HG03039 (cell line): ENCODE data around the gene PVALEF.
"Not testable (repeated sequence)": the region's sequence is repeated elsewhere in the genome, so short reads cannot be mapped to it uniquely, and the experiment has no call there.

ENCODE experiments used
- ATAC-seq: cut with Tn5 transposase; IDR thresholded peaks from one replicate; pipeline ENCODE4 v1.9.1; 2021; ENCODE audit warnings: mild to moderate bottlenecking, moderate library complexity; ENCODE audit not compliant: unreplicated experiment

Gene PVALEF

DNA sequence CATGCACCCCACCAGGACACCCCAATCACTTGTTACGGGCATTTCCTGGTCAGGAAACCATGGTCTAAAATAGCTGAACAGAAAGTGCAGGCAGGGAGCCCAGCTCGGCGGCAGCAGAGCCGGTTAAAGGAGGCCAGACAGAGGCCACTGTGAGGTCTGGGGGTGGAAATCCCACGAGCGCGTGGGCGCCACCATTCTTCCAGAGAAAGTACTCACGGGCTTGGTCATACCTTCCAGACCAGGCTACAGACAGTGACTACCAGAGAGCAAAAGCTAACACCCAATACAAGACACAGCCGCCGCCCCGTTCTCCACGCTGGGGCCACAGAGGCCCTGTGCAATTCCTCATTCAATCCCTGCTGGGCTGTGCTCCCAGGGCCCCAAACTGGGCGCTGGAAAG, 45.6 kb downstream of the PVALEF start:
- ATAC-seq: no peak

DNA sequence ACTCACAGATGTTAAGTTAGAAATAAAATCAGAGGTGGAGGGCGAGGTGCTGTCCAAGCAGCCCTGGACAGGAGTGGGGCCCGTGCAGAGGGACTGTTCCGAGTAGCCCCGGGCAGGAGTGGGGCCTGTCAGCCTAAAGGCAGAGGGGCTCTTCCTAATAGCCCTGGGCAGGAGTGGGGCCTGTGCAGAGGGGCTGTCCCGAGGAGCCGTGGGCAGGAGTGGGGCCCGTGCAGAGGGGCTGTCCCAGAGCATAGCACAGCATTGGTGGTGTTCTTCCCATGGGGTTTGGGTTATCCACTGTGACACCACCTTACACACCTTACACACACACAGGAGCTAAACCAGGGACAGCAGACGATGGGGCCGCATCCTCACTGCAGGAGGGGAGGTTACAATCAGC, 47.1 kb downstream of the PVALEF start:
- ATAC-seq: no peak

DNA sequence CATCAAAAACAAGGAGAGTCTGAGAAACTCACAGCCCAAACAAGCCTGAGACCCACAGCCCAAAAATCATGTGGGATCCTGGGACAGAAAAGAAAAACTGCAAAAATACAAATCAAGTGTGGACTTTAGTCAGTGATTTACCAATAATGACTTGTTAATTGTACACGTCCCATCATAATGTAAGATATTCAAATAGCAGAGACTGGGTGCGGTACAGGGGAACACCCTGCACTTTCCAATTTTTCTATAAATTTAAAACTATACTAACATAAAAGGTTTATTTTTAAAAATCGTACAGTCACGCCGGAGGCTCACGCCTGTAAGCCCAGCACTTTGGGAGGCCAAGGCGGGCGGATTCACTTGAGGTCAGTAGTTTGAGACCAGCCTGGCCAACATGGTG, 48.7 kb downstream of the PVALEF start:
- ATAC-seq: no peak

DNA sequence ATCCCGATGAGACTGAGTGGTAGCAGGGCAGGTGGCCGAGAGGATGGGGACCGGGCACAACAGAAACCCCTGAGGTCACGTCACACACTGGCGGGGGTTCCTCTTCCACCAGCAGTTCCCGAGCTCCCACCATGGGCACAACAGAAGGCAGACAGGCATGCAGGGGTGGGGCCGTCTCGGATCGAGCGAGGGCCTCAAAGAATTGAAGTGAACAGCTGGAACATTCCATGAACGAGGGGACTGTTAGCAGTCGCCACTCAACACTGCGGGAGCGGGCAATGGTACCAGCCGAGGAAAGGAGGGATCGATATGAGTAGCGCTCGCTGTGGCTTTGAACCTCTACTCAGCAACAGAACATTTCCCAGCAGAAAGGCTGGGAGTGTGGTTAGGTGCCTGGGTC, 52.2 kb downstream of the PVALEF start:
- no peak for ATAC-seq

DNA sequence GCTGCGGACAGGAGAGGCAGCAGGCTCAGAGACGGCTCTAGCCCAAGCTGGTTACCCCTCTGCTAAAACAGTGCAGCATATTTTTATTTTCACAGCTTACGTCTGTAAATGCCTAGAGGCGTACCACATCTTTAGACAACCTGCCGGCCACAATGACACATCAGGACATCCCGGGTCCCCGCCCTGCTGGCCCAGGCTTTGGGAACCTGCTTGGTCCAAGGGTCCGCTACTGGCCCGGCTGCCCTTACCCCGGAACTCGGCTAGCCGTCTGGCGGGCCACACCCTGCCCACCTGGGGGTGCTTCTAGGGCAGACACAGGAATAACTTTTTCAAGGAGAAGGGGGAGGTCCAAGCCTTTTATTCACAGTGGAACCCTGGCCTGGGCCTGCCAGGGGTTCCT, 53.2 kb downstream of the PVALEF start:
- no peak for ATAC-seq

DNA sequence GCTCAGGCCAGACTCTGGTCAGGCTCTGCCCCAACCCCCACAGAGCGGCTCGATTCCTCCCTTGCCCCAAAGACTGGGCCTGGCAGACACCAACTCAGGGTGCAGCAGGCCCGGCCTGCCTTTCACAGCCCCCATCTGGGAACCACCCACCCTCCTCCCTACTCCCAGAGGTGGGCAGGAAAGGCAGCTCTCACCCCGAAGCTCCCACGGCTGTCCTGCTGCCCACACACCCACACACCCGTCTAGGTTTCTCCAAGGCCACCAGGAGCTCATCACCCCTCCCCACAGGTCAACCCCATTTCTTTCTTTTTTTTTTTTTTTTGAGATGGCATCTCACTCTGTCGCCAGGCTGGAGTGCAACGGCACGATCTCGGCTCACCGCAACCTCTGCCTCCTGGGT, 53.7 kb downstream of the PVALEF start:
- ATAC-seq: no peak

DNA sequence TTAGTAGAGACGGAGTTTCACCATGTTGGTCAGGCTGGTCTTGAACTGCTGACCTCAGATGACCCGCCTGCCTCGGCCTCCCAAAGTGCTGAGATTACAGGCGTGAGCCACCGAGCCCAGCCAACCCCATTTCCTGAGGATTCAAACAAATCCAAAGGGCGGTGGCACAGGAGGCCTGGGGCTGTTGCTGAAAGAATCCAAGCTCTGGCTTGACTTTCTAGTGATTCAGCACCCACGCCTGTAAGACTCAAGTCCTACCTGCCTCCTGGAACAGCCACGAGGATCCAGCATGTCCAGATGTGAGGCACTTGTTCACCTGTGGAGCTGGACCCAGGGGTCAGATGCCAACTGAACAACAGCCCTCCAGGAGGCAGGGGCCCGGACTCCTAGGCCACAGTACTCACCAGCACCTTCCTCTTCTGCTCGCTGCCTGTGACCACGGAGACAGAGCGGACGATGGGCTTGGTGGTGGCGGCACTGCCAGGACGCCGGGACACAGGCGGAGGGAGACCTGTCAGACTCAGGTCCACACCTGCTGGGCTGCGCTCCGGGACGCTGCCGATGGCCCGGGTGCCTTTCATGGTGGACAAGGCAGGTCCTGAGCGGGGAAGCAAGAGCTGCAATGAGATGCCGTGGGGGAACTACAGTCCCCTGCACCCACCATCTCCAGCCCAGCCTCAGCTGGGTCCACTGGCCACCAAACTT, 54.3 kb downstream of the PVALEF start:
- no peak for ATAC-seq

DNA sequence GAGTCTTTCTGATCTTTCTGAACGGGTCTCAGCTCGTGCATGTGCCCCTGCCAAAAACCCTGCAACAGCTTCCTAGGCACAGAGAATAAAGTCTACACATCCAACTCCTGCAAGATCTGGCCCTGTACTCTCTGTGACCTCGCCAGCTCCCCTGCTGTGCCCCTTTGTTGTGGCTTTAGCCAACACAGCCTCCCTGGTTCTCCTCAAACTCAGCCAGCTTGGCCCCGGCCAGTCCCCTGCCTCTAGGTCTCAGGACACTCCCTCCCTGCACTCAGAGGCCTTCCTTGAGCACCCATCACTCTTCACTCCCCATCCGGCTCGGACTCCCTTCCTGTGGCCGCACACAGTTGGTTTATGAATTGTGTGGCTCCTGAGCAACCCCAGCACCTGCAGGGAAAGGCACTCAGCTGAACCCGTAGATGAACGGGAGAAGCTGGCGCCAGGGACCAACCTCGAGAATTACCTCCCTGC, 56.1 kb downstream of the PVALEF start:
- no peak for ATAC-seq

DNA sequence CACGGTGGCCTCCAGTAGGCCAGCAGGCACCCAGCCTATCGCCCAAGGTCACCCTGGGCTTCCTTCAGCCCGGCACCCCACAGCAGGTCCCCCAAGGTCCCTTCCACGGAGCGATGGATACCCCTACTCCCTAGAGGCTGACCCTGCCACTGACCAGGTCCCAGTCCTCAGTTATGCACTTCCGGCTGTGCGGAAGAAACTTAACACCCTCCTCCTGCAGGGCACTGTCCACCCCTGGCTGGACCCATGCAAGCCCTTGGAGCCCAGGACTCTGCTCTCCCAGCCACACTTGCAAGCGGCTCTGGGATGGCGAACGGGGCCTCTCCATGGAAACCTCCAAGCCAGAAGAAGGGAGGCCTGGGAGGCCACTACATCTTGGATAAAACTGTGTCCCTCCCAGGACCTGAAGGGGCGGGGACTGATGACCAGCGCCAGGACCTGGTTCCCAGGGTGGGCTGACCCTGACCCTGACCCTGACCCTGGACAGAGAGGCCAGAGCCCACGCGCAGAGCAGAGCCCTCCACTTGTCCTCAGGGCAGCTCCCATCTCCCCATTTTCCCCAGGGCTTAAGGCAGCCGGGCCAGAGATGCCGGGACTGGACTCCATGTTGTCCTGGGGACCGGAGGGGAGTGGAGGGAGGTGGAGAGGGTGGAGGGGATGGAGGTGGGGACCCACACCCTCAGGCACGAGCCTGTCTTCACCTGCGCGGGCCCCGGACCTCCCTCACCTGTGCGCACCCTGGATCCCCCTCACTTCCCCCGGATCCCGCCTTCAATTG, 56.7 kb downstream of the PVALEF start:
- ATAC-seq: no peak

DNA sequence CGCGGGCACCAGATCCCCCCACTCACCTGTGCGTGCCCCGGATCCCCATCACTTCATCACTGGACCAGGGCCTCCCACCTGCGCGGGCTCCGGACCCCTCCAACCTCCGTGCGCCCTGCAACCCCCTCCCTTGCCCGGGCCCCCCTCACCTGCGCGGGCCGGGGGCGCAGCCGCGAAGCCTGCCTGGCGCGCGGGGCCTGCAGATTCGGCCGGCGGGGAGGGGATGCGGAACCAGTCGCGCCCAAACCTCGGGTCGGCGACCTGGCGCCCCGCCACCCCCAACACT, 57.3 kb downstream of the PVALEF start:
- no peak for ATAC-seq

DNA sequence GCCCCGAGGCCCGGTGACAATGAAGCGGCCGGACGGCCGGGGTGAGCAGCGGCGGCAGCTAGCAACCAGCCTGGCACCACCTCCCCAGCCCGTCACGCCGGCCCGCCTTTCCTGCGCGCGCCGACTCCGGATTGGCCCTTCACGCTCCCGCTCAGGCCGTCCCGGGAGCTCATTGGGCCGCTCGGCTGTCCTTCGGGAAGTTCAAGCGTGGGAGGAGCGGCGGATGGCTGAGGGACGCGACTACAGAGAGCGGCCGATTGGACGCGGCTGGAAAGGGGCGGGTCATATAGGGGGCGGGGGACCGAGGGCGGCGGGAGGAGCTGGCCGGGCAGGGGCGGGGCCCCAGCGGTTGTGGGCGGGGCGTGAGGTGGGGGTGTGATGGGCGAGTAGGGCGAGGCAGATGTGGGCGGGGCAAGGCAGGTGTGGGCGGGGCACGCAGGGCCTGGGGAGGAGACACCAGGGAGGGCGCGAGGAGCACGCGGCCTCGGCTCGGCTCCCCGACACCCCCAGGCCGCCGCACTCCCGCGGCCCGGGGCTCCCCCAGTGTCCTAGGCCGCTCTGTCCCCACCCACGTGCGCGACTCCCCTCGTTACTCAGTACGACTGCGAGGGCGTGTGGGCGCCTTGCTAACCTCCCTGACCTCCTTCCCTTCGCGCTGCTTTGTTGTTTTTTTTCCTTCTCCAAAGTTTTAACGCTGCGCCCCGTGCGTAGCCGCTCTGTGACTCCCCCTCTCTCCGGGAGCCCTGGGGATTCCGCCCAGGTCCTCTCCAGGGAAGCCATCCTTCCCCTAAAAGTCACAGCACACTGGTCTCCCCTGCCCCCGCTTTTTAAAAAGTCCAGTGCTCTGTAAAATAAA, 57.8 kb downstream of the PVALEF start, which contains the start of gene CEP131:
Gene CEP131, minus strand, starts transcription at position 60 of the 856 bp plus-strand sequence. CDS start 2,909 bp downstream, outside the sequence.
- ATAC-seq: peak; percentile 91

DNA sequence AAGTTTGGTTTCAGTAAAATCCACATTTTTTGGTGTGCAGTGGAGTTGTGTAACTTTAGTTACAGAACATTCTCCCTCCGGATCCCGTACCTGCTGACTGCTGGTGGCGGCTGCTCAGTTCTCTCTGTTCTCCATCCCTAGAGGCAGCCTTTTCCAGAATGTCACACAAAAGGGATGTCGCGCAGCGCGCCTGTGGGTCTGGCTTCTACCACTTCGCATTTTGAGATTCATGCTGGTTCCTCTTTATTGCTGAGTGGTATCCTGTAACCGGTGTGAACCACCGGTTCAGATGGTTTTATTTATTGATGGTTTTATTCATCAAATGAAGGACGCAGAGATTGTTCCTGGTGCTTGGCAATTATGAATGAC, 58.4 kb downstream of the PVALEF start:
- no peak for ATAC-seq

DNA sequence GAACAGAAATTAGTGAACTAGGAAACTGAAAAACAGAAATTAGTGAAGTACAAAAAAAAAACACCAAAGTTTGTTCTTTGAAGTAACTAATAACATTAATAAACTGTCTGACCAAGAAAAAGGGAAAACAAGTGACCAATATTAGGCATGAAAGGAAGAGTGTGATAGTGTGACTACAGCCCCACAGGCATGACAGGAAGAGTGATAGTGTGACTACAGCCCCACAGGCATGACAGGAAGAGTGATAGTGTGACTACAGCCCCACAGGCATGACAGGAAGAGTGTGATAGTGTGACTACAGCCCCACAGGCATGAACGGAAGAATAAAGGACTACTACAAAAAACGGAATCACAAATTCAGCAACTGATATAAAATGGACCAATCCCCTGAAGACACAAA, 62.3 kb downstream of the PVALEF start:
- ATAC-seq: not testable (repeated sequence)

DNA sequence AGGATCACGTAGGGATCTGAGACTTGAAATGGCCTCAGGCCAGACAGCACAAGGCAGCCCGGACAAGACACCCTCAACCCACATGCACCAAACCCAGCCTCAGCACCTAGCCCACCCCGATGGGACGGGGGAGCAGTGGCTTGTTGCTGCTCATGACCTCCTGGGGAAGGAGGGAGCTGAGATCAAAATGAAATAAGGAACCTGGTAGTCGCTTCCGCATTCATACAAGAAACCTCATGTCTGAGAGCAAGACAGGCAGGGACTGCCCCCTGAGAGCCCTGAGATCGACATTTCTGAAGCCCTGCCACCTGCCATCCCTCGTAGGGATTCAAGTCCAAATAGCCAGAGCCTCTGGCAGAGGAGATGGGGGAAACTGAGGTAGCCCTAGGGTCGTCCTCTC, 63.1 kb downstream of the PVALEF start:
- no peak for ATAC-seq

DNA sequence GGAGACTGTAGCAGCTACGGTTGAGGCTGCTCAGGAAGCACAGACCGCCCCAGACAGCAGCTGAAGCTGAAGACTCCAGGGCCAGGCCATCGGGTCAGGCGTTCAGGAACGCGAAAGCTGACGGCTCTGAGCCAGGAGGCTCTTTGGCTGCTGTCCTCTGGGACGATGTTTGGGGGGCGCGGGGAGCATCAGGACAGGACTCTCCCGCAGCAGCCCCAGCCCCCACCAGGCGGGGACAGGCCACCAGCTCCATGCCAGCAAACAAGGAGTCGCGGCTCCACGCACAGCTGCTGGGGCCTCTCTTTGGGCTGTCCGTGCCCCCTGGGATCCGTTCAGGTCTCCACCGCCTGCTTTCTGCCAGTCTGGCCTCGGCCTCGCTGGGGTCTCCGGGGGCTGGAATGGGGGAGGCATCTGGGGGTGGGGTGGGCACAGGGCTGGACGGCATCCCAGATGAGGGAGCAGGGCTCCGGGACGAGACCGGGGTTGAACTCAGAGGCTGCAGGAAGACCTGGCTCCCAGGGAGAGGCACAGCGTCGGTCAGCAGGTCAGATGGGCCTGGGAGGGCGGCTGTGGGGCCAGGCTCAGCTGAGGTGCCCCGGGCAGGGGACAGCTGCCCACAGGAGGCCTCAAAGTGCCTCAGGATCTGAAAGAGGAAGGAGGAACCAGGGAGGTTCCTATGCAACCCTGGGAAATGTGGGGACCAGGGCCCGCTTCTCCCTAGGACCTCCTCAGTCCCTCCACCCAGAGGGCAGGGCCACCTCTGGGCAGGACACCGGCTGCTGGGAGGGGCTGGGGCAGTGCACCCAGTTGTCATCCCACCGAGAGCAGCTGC, 63.7 kb downstream of the PVALEF start:
- no peak for ATAC-seq

DNA sequence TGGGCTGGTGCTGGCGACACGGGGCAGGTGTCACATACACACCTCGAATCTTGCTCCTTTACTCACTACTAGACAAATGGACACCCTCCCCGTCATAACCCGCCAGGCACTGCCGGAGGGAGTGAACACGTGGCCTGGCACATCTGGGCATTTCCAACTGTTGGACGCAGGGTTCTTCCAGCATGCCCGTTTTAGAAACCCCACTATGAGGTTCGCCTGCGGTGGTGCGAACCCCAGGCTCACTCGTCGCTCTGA, 64.3 kb downstream of the PVALEF start:
- no peak for ATAC-seq

DNA sequence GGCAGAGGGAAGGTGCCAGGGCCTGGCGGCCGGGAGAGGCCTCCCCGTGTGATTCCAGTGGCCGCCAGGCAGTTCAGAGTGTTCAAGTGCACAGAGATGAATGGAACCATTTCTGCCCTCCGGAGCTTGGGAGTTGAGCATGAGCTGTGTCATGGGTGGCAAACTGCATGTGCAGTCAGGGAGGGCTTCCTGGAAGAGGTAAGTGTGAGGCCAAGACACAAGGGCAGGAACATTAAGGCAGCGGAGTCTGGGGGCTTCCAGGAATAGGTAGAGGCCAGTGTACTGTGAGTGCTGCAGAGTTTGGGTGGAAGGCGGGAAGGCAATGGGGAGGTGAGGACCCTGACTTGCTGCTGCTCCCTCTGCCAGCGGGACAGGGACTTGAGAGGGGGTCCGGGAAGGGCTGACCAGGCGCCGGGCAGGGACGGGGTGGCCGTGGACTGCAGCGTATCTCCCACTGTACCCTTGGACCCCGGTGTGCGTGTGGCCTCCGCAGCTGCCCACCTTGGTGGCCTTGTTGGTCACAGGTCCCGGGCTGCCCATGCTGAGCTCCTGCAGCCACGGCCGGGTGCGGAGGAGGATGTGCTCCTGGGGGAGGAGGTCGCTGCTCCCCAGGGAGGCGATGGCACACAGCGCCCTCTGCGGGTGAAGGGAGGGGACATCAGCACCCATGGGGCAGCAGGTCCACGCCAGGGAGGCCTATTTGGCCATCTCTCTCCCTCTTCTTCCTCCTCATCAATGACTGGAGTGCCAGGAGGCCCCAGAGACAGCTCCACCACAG, 64.9 kb downstream of the PVALEF start:
- no peak for ATAC-seq

DNA sequence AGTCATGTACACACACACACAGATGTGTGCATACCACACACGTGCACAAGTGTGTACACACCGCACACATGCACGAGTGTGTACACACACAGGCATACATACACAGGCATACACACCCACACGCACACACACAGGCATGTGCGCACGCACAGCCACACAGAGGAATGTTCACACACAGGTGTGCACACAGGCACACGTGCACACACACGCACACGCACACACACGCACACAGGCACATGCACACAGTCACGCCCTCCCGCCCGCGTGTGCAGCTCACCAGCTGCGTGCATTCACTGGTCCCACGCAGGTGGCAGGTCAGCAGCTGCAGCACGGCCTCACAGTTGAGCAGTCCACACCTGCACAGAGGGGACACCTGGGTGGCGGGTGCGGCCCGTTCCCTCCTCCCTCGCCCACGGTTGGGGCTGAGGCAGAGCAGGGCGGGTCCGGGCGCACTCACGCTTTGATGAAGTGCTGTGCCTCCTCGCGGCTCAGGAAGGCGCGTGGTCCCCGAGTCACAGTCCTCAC, 65.9 kb downstream of the PVALEF start:
- ATAC-seq: no peak

DNA sequence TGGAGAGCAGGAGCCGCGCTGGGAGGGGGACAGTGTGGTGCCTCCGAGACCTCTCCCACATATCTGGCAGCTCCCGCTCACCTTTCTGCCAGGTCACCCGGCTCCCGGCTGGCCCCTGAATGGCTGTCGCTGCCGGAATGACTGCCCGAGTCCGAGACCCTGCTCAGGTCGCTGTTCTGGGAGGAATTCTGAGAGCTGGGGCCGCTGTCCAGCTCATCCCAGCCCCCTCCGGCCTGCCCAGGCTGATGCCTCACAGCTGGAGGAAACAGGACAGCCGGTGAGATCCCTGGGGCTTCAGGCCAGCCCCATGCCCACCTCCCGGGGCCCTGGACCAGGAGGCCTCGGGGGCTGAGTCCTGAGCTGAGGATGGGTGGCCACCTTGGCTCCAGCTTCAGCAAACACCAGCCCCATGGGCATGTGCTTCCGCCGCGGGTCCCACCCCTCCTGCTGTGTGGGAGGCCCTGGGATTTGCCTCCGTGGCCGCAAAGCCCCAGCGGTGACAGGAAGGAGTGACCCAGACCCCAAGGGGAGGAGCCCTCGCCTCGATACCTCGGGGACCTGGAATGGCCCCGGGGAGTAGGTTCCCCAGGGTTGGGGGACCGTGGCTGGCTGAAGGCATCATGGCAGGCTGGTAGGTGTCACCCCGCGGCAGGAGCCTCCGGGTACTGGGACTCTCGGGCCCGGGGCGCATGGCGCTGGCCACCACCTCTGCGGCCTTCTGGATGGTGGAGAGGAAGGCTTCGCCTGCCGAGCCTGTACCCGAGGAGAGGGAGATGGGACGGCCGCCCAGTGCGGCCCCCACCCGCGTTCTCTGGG, 66.7 kb downstream of the PVALEF start:
- ATAC-seq: no peak
